HG03469 (cell line): ENCODE measurements around the gene SCAP.

ENCODE experiments used
- ATAC-seq: cut with Tn5 transposase; IDR thresholded peaks from one replicate; pipeline ENCODE4 v1.9.1; 2021; ENCODE audit warnings: mild to moderate bottlenecking, moderate library complexity, moderate number of reproducible peaks; ENCODE audit not compliant: unreplicated experiment

SCAP gene

DNA sequence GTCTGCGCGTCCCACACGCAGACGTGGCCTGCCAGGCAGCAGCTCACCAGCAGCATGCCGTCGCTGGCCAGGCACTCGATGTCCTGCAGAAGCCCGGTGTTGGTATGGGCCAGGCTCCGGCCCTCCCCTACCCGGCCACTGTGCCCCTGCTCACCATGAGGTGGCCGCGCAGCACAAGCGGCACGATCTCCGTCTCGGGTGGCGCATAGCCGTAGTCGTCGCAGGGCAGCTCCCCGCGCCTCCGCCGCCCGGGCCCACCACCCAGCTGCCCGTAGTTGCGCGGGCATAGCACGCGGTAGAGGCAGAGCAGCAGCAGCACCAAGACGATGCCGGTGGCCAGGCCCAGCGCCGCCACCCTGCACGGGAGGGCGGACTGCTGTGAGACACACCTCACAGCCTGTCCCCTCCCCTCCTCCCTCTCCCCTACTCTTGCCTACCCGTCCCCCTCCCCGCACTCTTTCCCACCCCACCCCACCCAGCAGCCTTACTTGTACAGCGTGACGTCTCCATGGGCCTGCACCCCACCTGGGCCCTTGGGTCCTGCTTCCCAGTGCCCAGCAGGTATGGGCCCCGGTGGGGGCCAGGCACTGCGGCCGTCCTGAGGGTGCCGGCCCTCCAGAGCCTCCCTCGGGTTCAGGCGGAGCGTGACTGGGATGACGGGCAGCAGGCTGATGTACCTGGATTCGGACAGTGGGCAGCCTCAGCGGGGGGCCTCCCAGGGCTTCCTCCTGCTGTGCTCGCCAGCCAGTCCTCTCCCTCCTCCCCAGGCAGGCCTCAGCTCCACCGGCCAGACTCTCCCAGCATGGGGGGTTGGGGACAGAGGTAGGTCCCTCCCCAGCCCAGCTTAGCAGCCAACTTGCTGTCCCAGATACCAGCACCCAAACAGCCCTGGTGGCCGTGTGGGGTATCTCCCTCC is 57.3 kb downstream of the SCAP start:
- no peak for ATAC-seq

DNA sequence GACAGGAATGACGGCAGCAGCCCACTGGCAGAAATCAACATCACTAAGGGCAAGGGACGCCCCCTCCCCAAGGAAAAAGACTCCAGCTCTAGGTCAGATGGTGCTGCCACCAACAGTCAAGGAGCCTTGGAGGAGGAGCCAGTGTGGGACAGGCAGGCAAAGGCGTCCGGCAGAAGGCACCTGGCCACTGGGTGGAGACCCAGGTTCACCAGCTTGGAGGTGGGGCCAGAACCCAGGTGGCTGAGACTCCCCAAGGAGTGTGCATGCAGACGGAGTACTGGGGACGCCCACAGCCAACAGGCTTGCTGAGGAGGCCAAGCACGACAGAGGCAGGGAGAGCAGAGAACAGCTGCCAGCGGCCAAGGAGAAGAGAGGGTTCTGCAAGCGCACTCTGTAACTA is 59.7 kb downstream of the SCAP start:
- ATAC-seq, result no peak

DNA sequence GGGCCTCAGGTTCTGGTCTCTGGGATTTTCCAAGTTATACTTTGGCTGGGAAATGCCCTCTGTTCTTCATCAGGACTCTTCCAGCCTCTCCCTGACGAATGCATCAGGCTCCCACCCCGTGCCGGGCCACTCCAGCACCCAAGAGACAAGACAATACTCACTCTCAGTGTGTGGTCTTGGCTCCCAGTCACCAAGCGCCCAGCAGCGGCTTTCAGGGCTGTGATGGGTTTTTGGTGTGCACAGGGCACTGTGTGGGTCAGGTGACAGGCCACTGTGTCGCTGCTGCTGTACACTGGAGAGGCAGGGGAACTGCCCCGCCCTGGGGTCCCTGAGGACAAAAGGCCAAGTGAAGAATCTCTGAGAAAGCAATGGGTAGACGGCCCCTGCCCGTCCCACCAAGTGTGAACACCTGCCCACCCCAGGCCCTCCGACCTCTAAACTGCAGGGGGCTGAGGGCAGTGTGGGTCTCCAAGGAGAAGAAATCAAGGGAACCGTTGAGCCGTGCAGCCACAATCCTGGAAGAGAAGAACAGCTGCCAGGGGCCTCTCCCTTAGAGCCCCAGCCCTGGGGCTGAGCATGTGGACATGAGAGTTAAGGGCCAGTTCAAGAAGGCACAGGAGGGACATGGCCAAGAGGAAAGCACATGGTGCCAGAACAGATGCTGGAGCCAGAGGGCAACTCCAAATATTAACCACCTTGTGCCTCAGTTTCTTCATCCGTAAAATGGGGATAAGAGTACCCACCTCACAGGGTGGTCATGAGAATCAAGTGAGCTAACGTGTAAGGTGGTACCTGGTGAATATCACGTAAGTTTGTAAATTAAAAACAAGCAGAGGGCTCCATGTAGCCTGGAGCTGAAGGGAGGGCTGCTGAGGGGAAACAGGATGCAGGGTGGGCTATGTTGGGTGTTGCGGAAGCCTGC is 60.8 kb downstream of the SCAP start:
- ATAC-seq, result no peak

DNA sequence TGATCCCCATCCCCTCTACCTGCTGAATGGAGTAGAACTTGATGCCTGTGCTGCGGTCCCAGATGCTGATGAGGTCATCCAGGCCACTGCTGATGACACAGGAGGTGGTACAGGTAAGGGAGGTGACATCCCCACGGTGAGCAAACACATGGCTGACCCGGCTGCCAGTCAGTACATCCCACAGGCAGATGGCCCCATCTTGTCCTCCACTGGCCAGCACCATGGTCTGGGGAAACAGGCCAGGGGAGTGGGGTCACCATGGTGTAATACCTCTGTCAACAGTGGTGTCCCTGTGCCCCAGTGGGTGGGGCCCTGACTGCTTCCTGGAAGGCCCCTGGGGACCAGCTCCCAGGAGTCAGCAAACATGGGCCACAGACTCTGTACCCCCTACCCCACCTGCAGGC is 61.6 kb downstream of the SCAP start:
- ATAC-seq, result no peak

DNA sequence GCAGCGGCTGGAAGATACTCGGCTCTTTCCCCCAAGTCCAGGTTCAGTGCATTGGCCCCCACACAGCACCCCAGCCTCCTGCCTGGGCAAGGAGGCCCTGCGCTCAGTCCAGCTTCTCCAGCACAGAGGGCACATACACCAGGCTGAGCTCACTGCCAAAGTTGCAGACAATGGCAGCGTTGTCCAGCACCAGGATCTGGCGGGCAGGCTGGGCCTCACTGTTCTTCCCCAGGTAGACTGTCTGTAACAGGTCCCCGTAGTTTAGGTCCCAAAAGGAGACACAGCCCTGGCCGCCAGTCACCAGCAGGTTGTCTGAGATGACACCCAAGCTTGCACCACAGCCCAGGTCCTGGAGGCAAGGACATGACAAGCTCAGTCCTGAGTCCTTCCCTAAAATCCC is 62.0 kb downstream of the SCAP start:
- ATAC-seq, result no peak

DNA sequence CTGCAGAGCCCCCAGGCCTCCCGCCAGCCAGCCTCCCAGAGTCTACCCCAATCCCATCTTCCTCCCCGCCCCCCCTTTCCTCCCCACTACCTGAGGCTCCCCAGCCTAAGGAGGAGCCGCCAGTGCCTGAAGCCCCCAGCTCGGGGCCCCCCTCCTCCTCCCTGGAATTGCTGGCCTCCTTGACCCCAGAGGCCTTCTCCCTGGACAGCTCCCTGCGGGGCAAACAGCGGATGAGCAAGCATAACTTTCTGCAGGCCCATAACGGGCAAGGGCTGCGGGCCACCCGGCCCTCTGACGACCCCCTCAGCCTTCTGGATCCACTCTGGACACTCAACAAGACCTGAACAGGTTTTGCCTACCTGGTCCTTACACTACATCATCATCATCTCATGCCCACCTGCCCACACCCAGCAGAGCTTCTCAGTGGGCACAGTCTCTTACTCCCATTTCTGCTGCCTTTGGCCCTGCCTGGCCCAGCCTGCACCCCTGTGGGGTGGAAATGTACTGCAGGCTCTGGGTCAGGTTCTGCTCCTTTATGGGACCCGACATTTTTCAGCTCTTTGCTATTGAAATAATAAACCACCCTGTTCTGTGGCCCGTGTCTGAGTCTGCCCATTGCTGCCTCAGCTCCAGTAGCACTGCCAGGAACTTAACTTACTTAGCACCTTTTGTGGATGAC is 62.8 kb downstream of the SCAP start:
- ATAC-seq, result no peak

DNA sequence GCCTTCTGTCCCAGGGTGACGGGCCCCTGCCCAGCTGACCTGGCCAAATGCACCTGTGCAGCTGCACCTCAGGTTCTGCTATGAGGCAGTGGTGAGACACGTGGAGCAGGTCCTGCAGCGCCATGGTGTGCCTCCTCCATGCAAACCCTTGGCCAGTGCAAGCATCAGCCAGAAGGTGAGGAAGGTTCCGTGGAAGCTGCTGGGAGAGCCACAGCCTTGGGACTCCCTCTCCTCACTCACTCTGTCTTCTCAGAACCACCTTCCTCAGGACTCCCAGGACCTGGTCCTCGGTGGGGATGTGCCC is 63.3 kb downstream of the SCAP start:
- no peak for ATAC-seq

DNA sequence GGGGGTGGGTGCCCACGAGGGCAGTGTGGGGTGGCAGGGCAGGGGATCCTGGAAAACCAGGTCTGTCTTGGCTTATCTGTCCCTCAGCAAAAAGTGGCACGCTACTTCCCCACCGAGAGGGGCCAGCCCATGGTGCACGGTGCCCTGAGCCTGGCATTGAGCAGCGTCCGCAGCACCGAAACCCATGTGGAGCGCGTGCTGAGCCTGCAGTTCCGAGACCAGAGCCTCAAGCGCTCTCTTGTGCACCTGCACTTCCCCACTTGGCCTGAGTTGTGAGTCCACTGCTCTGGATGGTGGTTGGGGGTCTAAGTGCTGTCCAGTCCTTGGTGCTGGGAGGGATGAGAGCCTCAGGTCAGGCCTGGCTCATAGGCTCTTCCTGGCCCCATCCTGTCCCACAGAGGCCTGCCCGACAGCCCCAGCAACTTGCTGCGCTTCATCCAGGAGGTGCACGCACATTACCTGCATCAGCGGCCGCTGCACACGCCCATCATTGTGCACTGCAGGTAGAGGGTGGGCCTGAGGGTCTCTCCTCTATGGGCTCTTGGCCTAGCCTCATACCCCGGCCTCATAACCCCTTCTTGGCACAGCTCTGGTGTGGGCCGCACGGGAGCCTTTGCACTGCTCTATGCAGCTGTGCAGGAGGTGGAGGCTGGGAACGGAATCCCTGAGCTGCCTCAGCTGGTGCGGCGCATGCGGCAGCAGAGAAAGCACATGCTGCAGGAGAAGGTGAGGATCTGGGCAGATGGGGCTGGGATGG is 63.9 kb downstream of the SCAP start:
- no peak for ATAC-seq

DNA sequence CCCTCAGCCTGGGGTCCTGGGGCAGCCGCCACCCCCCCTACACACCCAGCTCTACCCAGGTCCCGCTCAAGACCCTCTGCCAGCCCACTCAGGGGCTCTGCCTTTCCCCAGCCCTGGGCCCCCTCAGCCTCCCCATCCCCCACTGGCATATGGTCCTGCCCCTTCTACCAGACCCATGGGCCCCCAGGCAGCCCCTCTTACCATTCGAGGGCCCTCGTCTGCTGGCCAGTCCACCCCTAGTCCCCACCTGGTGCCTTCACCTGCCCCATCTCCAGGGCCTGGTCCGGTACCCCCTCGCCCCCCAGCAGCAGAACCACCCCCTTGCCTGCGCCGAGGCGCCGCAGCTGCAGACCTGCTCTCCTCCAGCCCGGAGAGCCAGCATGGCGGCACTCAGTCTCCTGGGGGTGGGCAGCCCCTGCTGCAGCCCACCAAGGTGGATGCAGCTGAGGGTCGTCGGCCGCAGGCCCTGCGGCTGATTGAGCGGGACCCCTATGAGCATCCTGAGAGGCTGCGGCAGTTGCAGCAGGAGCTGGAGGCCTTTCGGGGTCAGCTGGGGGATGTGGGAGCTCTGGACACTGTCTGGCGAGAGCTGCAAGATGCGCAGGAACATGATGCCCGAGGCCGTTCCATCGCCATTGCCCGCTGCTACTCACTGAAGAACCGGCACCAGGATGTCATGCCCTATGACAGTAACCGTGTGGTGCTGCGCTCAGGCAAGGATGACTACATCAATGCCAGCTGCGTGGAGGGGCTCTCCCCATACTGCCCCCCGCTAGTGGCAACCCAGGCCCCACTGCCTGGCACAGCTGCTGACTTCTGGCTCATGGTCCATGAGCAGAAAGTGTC is 64.7 kb downstream of the SCAP start:
- no peak for ATAC-seq

DNA sequence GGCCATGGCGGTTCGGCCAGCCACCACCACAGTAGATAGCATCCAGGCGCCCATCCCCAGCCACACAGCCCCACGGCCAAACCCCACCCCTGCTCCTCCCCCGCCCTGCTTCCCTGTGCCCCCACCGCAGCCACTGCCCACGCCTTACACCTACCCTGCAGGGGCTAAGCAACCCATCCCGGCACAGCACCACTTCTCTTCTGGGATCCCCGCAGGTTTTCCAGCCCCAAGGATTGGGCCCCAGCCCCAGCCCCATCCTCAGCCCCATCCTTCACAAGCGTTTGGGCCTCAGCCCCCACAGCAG is 65.4 kb downstream of the SCAP start:
- no peak for ATAC-seq

DNA sequence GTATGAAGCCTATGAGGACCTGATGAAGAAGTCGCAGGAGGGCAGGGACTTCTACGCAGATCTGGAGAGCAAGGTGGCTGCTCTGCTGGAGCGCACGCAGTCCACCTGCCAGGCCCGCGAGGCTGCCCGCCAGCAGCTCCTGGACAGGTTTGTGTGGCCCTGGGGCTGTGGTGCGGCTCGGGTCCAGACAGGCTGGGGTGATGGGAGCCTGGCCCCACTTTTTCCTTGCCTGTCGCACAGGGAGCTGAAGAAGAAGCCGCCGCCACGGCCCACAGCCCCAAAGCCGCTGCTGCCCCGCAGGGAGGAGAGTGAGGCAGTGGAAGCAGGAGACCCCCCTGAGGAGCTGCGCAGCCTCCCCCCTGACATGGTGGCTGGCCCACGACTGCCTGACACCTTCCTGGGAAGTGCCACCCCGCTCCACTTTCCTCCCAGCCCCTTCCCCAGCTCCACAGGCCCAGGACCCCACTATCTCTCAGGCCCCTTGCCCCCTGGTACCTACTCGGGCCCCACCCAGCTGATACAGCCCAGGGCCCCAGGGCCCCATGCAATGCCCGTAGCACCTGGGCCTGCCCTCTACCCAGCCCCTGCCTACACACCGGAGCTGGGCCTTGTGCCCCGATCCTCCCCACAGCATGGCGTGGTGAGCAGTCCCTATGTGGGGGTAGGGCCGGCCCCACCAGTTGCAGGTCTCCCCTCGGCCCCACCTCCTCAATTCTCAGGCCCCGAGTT is 65.9 kb downstream of the SCAP start:
- no peak for ATAC-seq

DNA sequence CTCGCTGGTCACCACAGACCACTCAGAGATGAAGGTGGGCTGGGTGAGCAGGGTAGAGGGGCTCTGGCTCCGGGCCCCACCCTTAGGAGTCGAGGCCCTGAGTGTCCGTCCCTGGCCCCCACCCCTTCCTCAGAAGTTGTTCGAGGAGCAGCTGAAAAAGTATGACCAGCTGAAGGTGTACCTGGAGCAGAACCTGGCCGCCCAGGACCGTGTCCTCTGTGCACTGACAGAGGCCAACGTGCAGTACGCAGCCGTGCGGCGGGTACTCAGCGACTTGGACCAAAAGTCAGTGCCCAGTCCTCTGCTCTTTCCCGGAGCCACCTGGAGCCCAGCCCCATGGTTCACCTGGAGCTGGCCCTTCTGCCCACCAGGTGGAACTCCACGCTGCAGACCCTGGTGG is 66.5 kb downstream of the SCAP start:
- no peak for ATAC-seq

DNA sequence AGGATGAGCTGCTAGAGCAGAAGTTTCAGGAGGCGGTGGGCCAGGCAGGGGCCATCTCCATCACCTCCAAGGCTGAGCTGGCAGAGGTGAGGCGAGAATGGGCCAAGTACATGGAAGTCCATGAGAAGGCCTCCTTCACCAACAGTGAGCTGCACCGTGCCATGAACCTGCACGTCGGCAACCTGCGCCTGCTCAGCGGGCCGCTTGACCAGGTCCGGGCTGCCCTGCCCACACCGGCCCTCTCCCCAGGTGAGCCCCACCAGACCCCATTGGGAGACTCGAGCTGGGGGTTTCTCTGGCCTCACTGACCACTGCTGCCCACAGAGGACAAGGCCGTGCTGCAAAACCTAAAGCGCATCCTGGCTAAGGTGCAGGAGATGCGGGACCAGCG is 66.9 kb downstream of the SCAP start:
- no peak for ATAC-seq

DNA sequence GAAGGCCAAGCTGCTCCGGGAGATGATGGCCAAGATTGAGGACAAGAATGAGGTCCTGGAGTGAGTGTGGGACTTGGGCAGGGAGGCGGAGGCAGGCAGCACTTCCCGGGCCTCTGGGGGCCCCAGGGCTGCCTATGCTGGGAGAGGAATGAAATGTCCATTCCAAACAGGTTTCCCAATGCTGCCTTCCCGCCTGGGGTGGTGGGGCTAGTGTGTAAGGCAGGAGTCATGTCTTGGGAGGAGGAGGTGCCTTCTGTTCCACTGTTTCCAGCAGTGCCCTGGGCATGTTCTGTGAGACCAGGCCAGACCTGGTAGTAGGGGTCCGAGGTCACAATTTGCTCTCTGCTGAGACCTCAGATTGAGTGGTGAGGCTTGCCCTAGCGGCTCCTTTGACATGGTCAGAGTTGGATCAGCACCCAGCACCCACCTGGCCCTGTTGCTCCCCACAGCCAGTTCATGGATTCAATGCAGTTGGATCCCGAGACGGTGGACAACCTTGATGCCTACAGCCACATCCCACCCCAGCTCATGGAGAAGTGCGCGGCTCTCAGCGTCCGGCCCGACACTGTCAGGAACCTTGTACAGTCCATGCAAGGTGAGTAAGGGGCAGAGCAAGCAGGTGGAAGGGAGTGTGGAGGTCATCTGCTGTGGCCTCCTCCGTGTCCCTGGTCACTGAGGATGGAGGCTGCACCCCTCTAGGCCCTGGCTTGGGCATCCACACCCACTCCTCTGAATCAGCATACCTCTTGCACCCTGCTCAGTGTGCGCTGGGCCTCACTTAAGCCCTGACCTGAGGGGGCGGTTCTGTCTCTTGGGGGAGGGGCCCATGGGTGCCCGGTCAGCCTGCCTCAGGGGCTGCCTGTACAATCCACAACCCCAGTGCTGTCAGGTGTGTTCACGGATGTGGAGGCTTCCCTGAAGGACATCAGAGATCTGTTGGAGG is 67.6 kb downstream of the SCAP start:
- no peak for ATAC-seq

DNA sequence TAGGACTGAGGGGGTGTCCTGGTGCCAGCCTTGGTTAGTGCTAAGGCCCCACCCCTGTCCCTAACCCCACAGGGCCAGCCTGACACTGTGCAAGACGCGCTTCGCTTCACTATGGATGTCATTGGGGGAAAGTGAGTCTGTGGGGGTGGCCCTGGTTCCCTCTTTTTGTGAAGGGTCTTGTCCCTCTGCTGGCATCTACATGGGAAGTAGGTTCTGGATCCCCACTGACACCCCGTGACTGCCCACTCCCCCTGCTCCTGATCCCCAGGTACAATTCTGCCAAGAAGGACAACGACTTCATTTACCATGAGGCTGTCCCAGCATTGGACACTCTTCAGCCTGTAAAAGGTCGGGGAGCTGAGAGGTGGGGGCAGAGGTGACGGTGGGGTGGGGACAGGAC is 68.5 kb downstream of the SCAP start:
- no peak for ATAC-seq

DNA sequence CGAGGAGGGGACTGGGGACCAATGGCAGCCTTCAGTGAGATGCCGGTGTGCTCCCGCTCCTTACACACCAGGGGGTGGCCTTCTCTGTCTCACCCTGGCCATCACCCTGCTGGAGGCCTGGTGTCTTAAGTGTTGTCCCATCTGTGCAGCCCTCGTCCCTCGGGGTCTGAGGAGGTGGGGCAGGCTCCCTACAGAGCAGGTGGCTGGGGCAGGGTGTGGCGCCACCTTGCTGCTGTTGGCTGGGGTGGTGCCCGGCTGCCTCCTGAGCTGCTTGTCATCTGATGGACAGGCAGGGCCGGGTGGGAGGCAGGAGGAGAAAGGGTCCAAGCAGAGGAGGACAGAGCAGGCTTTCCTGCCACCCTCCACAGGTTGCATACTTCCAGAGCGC is 69.0 kb downstream of the SCAP start:
- no peak for ATAC-seq

DNA sequence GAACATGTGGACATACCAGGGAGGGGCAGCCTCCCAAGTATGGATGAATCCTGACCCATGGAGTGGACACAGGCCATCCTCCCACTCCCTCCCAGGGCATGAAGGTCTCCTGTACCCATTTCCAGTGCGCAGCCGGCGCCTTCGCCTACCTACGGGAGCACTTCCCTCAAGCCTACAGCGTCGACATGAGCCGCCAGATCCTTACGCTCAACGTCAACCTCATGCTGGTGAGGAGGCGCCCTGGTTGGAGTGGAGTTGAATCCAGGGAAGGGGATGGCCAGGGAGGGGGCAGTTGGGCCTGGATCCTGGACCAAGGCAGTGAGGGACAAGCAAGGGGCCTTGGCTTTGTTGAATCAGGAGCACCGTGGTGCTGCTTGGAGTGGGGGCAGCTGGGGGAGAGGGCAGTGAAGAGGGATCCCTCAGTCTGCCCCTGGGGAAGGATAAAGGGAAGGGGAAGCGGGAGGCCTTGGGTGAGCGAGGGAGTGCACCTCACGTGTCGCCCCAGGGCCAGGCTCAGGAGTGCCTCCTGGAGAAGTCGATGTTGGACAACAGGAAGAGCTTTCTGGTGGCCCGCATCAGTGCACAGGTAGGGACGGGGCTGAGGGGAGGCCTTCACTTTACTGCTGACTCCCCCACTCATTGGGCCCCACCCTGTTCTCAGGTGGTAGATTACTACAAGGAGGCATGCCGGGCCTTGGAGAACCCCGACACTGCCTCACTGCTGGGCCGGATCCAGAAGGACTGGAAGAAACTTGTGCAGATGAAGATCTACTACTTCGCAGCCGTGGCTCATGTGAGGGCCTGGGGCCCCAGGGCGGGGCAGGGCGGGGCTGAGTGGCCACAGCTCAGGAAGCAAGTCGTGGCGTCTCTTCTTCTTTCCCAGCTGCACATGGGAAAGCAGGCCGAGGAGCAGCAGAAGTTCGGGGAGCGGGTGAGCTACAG is 69.7 kb downstream of the SCAP start:
- no peak for ATAC-seq
